HEK293 (cell line): ENCODE results near the gene RPP38.

ENCODE experiments used
- CTCF ChIA-PET: fragments of 350-600 bp; formaldehyde crosslinking; extraction: SDS; loops from one replicate; lab custom pipeline; 2021; ENCODE audit warnings: antibody characterized with exemption; lab: Yijun Ruan, JAX
- POLR2A ChIA-PET: fragments of 300-600 bp; formaldehyde crosslinking; extraction: SDS; loops from one replicate; lab custom pipeline; 2020; ENCODE audit warnings: antibody characterized with exemption, inconsistent platforms; lab: Yijun Ruan, JAX
- H3K27ac ChIP-seq: fragments of 200-500 bp; sonication (Bioruptor generic); 2 replicates; pipeline ENCODE4 v1.5.1; 2014; ENCODE audit warnings: low read depth, low read length, control low read depth, inconsistent platforms; ENCODE audit errors: extremely low read depth
- H3K36me3 ChIP-seq, 2 experiments: fragments of 200-500 bp in 1 of 2; sonication (Bioruptor generic) in 1 of 2; 1 replicate in 1 of 2; 2 replicates in 1 of 2; pipeline ENCODE4 v1.5.1; 2014 to 2017; ENCODE audit warnings: inconsistent platforms in 2 of 2, low read length in 2 of 2; ENCODE audit not compliant: control insufficient read depth in 2 of 2, insufficient read depth in 1 of 2
- H3K4me1 ChIP-seq: fragments of 200-500 bp; sonication (Bioruptor generic); 2 replicates; pipeline ENCODE4 v1.5.1; 2014; ENCODE audit warnings: mild to moderate bottlenecking, low read length, inconsistent platforms; ENCODE audit not compliant: control insufficient read depth, insufficient read depth
- H3K4me3 ChIP-seq: 2 replicates; pipeline ENCODE4 v1.5.1; 2011; ENCODE audit warnings: low read depth, mild to moderate bottlenecking, control low read depth, low read length, moderate library complexity
- H3K9me3 ChIP-seq: fragments of 200-500 bp; sonication (Bioruptor generic); 2 replicates; pipeline ENCODE4 v1.5.1; 2014; ENCODE audit warnings: low read depth, low read length, inconsistent platforms; ENCODE audit not compliant: control insufficient read depth, insufficient read depth
- HOXA7 ChIP-seq: sonication (generic); formaldehyde crosslinking; IDR thresholded peaks from 2 replicates; pipeline ENCODE4 v1.8.1; 2022; ENCODE audit warnings: missing genetic modification reagents, borderline replicate concordance
- SP3 ChIP-seq: fragments of 450-650 bp; formaldehyde crosslinking; IDR thresholded peaks from 2 replicates; pipeline ENCODE4 v1.5.1; 2016; ENCODE audit warnings: missing biosample characterization, missing genetic modification characterization
- TCF7L2 ChIP-seq: IDR thresholded peaks from 2 replicates; pipeline ENCODE4 v1.6.1; 2011; ENCODE audit warnings: low read depth, mild to moderate bottlenecking, inconsistent platforms, low read length, moderate library complexity, borderline replicate concordance
- ZBTB10 ChIP-seq: fragments of 450-650 bp; formaldehyde crosslinking; IDR thresholded peaks from 2 replicates; pipeline ENCODE4 v1.5.1; 2016; ENCODE audit warnings: missing biosample characterization, missing genetic modification characterization
- ZBTB21 ChIP-seq: fragments of 450-650 bp; formaldehyde crosslinking; IDR thresholded peaks from 2 replicates; pipeline ENCODE4 v1.5.1; 2017; ENCODE audit warnings: missing biosample characterization, missing genetic modification characterization
- ZBTB6 ChIP-seq: fragments of 450-650 bp; formaldehyde crosslinking; IDR thresholded peaks from 2 replicates; pipeline ENCODE4 v1.5.1; 2017; ENCODE audit warnings: missing biosample characterization, missing genetic modification characterization
- ZNF112 ChIP-seq: fragments of 450-650 bp; formaldehyde crosslinking; IDR thresholded peaks from 2 replicates; pipeline ENCODE4 v1.5.0; 2017; ENCODE audit warnings: missing biosample characterization, missing genetic modification characterization
- ZNF140 ChIP-seq: fragments of 450-650 bp; formaldehyde crosslinking; IDR thresholded peaks from 2 replicates; pipeline ENCODE4 v1.5.1; 2016; ENCODE audit warnings: missing biosample characterization, missing genetic modification characterization
- ZNF239 ChIP-seq: fragments of 450-650 bp; formaldehyde crosslinking; IDR thresholded peaks from 2 replicates; pipeline ENCODE4 v1.5.1; 2016; ENCODE audit warnings: missing biosample characterization, missing genetic modification characterization
- ZNF404 ChIP-seq: fragments of 450-650 bp; formaldehyde crosslinking; IDR thresholded peaks from 2 replicates; pipeline ENCODE4 v1.5.1; 2017; ENCODE audit warnings: missing biosample characterization, missing genetic modification characterization
- ZNF501 ChIP-seq: fragments of 450-650 bp; formaldehyde crosslinking; IDR thresholded peaks from 2 replicates; pipeline ENCODE4 v1.5.1; 2016; ENCODE audit warnings: missing biosample characterization, missing genetic modification characterization
- ZNF585B ChIP-seq: fragments of 450-650 bp; formaldehyde crosslinking; IDR thresholded peaks from 2 replicates; pipeline ENCODE4 v1.5.1; 2016; ENCODE audit warnings: missing biosample characterization, missing genetic modification characterization
- ZNF623 ChIP-seq: fragments of 450-650 bp; formaldehyde crosslinking; IDR thresholded peaks from 2 replicates; pipeline ENCODE4 v1.5.1; 2016; ENCODE audit warnings: missing biosample characterization, missing genetic modification characterization
- ZNF664 ChIP-seq: fragments of 450-650 bp; formaldehyde crosslinking; IDR thresholded peaks from 2 replicates; pipeline ENCODE4 v1.5.1; 2016; ENCODE audit warnings: missing biosample characterization, missing genetic modification characterization
- ZNF76 ChIP-seq: fragments of 450-650 bp; formaldehyde crosslinking; IDR thresholded peaks from 2 replicates; pipeline ENCODE4; 2016; ENCODE audit warnings: low read depth, missing biosample characterization, missing genetic modification characterization, borderline replicate concordance
- ZNF837 ChIP-seq: fragments of 450-650 bp; formaldehyde crosslinking; IDR thresholded peaks from 2 replicates; pipeline ENCODE4 v1.5.1; 2016; ENCODE audit warnings: missing biosample characterization, missing genetic modification characterization
- TF ChIP-seq, protein P1 (sequence below): fragments of 450-650 bp; formaldehyde crosslinking; IDR thresholded peaks from 2 replicates; pipeline ENCODE4 v1.5.1; 2016; ENCODE audit warnings: missing biosample characterization, missing genetic modification characterization
- TF ChIP-seq, protein P2 (sequence below): fragments of 450-650 bp; formaldehyde crosslinking; IDR thresholded peaks from 2 replicates; pipeline ENCODE4 v1.5.1; 2016; ENCODE audit warnings: missing biosample characterization, missing genetic modification characterization
- TF ChIP-seq, protein P3 (sequence below): fragments of 450-650 bp; formaldehyde crosslinking; IDR thresholded peaks from 2 replicates; pipeline ENCODE4 v1.5.1; 2017; ENCODE audit warnings: missing biosample characterization, mild to moderate bottlenecking, missing genetic modification characterization, moderate library complexity
- TF ChIP-seq, protein P4 (sequence below): fragments of 450-650 bp; formaldehyde crosslinking; IDR thresholded peaks from 2 replicates; pipeline ENCODE4 v1.5.1; 2016; ENCODE audit warnings: missing biosample characterization, missing genetic modification characterization

Gene RPP38

DNA sequence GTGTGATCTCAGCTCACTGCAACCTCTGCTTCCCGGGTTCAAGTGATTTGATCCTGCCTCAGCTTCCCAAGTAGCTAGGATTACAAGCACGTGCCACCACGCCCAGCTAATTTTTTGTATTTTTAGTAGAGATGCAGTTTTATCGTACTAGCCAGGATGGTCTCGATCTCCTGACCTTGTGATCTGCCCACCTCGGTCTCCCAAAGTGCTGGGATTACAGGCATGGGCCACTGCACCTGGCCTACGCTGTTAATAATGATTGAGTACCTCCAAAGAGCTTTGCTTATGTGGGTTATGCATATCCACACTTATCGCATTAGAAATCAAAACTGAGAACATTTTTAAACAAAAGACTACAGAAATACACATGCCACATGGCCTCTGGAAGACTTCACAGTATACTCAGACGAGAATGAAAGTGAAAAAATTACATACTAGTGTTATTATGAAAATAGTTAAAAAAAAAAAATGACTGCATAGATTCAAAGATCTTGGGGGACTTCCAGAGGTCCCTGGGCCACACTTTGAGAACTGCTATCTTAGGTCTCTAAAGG, 25.4 kb downstream of the RPP38 start (continued):
- TF ChIP-seq ZBTB6 (tag by site-specific recombination) (no peak), ZBTB10 (tag by site-specific recombination) (no peak), ZNF664 (tag by site-specific recombination) (no peak), ZNF837 (tag by site-specific recombination) (no peak)
- TF ChIP-seq, protein P1, sequence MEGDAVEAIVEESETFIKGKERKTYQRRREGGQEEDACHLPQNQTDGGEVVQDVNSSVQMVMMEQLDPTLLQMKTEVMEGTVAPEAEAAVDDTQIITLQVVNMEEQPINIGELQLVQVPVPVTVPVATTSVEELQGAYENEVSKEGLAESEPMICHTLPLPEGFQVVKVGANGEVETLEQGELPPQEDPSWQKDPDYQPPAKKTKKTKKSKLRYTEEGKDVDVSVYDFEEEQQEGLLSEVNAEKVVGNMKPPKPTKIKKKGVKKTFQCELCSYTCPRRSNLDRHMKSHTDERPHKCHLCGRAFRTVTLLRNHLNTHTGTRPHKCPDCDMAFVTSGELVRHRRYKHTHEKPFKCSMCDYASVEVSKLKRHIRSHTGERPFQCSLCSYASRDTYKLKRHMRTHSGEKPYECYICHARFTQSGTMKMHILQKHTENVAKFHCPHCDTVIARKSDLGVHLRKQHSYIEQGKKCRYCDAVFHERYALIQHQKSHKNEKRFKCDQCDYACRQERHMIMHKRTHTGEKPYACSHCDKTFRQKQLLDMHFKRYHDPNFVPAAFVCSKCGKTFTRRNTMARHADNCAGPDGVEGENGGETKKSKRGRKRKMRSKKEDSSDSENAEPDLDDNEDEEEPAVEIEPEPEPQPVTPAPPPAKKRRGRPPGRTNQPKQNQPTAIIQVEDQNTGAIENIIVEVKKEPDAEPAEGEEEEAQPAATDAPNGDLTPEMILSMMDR (tag by site-specific recombination) = no peak
- TF ChIP-seq, protein P2, sequence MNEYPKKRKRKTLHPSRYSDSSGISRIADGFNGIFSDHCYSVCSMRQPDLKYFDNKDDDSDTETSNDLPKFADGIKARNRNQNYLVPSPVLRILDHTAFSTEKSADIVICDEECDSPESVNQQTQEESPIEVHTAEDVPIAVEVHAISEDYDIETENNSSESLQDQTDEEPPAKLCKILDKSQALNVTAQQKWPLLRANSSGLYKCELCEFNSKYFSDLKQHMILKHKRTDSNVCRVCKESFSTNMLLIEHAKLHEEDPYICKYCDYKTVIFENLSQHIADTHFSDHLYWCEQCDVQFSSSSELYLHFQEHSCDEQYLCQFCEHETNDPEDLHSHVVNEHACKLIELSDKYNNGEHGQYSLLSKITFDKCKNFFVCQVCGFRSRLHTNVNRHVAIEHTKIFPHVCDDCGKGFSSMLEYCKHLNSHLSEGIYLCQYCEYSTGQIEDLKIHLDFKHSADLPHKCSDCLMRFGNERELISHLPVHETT (tag by site-specific recombination) = no peak

GRCh38 chr10:15123749-15124184, 26.6 kb downstream of the RPP38 start:
- Histone ChIP-seq H3K27ac (no peak overlapping the region), H3K4me3 (no peak overlapping the region), H3K9me3 (no peaks in the 10 kb centered on the region), H3K4me1 (no peaks in the 10 kb centered on the region), H3K36me3 (peaks cover 8 to 70% of the 10 kb centered on the region in 2 experiments; a peak in 2 of 3 replicates)
- ChIA-PET CTCF (interaction anchor here (0.6 to 1.0 kb wide), 4 partner anchors 18 to 578 kb away, joined by 3 to 5 read pairs (median 3); partner anchors contain the start of gene FAM171A1), POLR2A (no interaction called here)
- no peak for TF ChIP-seq ZNF585B (tag by site-specific recombination)
- TF ChIP-seq ZNF112 (tag by site-specific recombination) = no peak

DNA sequence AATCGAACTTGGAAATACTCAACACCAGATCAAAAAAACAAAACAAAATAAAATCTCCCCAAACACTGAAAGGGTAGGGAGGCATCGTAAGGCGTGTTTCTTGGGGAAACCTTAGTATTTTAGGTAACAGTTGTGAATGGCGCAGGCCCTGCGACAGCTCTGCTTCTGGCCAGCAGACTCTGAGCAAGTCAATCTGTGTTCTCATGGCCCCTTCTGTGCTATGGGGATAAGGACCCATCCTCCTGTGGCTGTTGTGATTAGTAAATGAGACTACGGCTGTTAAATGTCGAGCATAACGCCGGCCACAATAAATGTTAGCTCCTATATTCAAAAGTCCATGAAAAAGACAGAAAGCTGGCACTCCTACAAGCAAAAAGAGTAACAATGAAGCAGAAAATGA, 27.0 kb downstream of the RPP38 start:
- Histone ChIP-seq H3K4me1 (no peaks in the 10 kb centered on the region), H3K9me3 (no peaks in the 10 kb centered on the region), H3K36me3 (peaks cover 10 to 70% of the 10 kb centered on the region in 2 experiments), H3K4me3 (no peak overlapping the region), H3K27ac (no peak overlapping the region)
- ChIA-PET POLR2A (no interaction called here), CTCF (interaction anchor here (0.6 to 1.0 kb wide), 2 partner anchors 19 to 168 kb away, joined by 3 read pairs; no protein-coding TSS in a partner anchor)
- TF ChIP-seq, protein P3, sequence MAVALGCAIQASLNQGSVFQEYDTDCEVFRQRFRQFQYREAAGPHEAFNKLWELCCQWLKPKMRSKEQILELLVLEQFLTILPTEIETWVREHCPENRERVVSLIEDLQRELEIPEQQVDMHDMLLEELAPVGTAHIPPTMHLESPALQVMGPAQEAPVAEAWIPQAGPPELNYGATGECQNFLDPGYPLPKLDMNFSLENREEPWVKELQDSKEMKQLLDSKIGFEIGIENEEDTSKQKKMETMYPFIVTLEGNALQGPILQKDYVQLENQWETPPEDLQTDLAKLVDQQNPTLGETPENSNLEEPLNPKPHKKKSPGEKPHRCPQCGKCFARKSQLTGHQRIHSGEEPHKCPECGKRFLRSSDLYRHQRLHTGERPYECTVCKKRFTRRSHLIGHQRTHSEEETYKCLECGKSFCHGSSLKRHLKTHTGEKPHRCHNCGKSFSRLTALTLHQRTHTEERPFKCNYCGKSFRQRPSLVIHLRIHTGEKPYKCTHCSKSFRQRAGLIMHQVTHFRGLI (tag by site-specific recombination) = no peak
- TF ChIP-seq HOXA7 = no peak
- no peak for TF ChIP-seq ZNF76 (tag by site-specific recombination)
- no peak for TF ChIP-seq ZNF140 (tag by site-specific recombination)
- no peak for TF ChIP-seq ZNF501 (tag by site-specific recombination)
- no peak for TF ChIP-seq ZBTB21
- TF ChIP-seq, protein P4, sequence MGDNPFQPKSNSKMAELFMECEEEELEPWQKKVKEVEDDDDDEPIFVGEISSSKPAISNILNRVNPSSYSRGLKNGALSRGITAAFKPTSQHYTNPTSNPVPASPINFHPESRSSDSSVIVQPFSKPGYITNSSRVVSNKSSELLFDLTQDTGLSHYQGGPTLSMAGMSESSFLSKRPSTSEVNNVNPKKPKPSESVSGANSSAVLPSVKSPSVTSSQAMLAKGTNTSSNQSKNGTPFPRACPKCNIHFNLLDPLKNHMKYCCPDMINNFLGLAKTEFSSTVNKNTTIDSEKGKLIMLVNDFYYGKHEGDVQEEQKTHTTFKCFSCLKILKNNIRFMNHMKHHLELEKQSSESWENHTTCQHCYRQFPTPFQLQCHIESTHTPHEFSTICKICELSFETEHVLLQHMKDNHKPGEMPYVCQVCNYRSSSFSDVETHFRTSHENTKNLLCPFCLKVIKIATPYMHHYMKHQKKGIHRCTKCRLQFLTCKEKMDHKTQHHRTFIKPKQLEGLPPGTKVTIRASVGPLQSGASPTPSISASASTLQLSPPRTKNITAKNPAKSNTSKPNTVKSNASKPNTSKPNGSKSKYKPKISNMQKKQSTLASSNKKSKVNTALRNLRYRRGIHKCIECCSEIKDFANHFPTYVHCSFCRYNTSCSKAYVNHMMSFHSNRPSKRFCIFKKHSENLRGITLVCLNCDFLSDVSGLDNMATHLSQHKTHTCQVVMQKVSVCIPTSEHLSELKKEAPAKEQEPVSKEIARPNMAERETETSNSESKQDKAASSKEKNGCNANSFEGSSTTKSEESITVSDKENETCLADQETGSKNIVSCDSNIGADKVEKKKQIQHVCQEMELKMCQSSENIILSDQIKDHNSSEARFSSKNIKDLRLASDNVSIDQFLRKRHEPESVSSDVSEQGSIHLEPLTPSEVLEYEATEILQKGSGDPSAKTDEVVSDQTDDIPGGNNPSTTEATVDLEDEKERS (tag by site-specific recombination) = no peak
- no peak for TF ChIP-seq SP3 (tag by site-specific recombination)
- TF ChIP-seq ZNF585B (tag by site-specific recombination) = no peak
- TF ChIP-seq ZNF239 = no peak
- no peak for TF ChIP-seq ZNF623 (tag by site-specific recombination)
- TF ChIP-seq ZNF404 (tag by site-specific recombination) = no peak
- TF ChIP-seq TCF7L2 = no peak
